ENCODE measurements around the gene GHR. TPM values are rescaled to one million over a fixed set of nuclear protein-coding genes. Genes with fewer than 3 reads are reported as not detected.

GHR gene
- total and polyA plus RNA-seq, 3 experiments from 2014 or later, result not detected

DNA sequence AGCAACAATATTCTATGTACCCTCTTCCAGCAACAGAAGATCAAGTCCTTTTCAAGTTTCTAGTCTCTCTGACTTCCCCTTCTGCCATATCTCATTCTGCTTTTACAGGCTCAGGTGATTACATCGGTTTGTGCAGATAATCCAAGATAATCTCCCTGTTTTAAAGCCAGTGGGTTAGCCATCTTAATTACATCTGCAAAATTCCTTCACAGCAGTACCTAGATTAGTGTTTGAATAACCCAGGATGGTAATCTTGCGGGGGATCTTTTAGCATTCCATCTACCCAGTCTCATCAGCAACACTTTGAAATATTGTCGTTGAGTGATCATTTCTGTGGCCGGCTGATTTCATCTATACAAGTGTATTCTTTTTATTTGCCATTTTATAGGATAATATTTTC, 130.2 kb downstream of the GHR start:
- no peak overlapping the region for H3K27ac Mint-ChIP-seq
- no peaks in the 10 kb centered on the region for H3K27me3 Mint-ChIP-seq
- ChIA-PET CTCF (no interaction called here), POLR2A (no interaction called here)
- no peaks in the 10 kb centered on the region for H3K4me1 ChIP-seq (ENCODE audit: insufficient read depth, low read length)
- no peak overlapping the region for H3K4me3 Mint-ChIP-seq
- H3K27me3 ChIP-seq (ENCODE audit: insufficient read depth, low read length, poor library complexity, severe bottlenecking), result no peaks in the 10 kb centered on the region
- H3K9me3 ChIP-seq (ENCODE audit: low read length), result no peaks in the 10 kb centered on the region
- no peaks in the 10 kb centered on the region for H3K4me1 Mint-ChIP-seq
- DNase-seq, result no peak
- H3K4me3 ChIP-seq (ENCODE audit: low read length), result no peak overlapping the region
- no peaks in the 10 kb centered on the region for H3K36me3 Mint-ChIP-seq
- no peaks in the 10 kb centered on the region for H3K9me3 Mint-ChIP-seq
- no peak overlapping the region for H3K27ac ChIP-seq (ENCODE audit: low read depth, low read length)
- H3K36me3 ChIP-seq (ENCODE audit: insufficient read depth, low read length), result no peaks in the 10 kb centered on the region

DNA sequence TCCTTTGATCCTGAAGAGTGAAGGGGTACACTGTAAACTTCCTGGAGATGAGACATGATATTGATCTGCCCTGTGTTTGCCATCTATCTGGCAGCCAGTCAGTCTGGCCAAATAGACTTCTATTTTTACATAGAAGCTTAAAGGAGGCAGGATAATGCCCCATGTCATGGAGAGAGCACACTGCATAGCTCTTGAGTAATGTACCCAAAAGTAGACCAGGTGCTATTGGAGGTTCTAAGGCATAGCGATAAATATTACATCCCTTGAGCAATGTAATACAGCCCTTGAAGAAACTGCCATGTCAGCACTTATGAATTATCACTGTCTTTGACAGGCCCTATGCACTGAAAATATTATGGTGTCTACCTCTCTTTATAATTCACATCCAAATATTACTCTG, 131.8 kb downstream of the GHR start:
- DNase-seq, result no peak
- POLR2A ChIA-PET, result no interaction called here
- no peak overlapping the region for H3K4me3 Mint-ChIP-seq
- H3K4me1 Mint-ChIP-seq, result no peaks in the 10 kb centered on the region
- Histone ChIP-seq H3K9me3 (ENCODE audit: low read length) (no peaks in the 10 kb centered on the region), H3K4me3 (ENCODE audit: low read length) (no peak overlapping the region), H3K4me1 (ENCODE audit: insufficient read depth, low read length) (no peaks in the 10 kb centered on the region), H3K27me3 (ENCODE audit: insufficient read depth, low read length, poor library complexity, severe bottlenecking) (no peaks in the 10 kb centered on the region), H3K36me3 (ENCODE audit: insufficient read depth, low read length) (no peaks in the 10 kb centered on the region), H3K27ac (ENCODE audit: low read depth, low read length) (no peak overlapping the region)
- no peak overlapping the region for H3K27ac Mint-ChIP-seq
- CTCF ChIA-PET, result no interaction called here
- no peaks in the 10 kb centered on the region for H3K36me3 Mint-ChIP-seq
- no peaks in the 10 kb centered on the region for H3K9me3 Mint-ChIP-seq
- peaks cover 0 to 4% of the 10 kb centered on the region in 2 donors for H3K27me3 Mint-ChIP-seq

DNA sequence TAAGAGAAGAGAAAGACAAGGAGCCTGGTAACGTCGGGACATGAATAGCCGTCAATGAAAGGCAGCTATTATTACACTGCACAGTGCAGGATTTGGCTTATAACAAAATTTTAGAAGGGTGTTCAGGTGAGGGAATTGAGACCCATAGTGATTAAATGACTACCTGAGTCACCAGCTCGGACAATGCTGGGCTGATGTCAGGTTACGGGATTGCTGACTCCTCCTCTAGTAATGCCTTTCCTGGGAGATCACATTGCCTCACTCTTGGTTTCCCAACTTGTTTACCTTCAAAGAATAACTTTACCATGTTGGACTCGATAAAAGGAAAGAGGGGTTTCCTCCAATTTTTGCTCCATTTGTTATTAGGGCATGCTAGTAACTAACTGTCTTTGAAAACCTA, 132.6 kb downstream of the GHR start:
- Histone ChIP-seq H3K4me3 (ENCODE audit: low read length) (no peak overlapping the region), H3K9me3 (ENCODE audit: low read length) (no peaks in the 10 kb centered on the region), H3K36me3 (ENCODE audit: insufficient read depth, low read length) (no peaks in the 10 kb centered on the region), H3K27ac (ENCODE audit: low read depth, low read length) (no peak overlapping the region), H3K4me1 (ENCODE audit: insufficient read depth, low read length) (no peaks in the 10 kb centered on the region), H3K27me3 (ENCODE audit: insufficient read depth, low read length, poor library complexity, severe bottlenecking) (peaks cover 4% of the 10 kb centered on the region)
- H3K27ac Mint-ChIP-seq, result no peak overlapping the region
- no peaks in the 10 kb centered on the region for H3K9me3 Mint-ChIP-seq
- no peak for DNase-seq
- no peaks in the 10 kb centered on the region for H3K4me1 Mint-ChIP-seq
- H3K36me3 Mint-ChIP-seq, result no peaks in the 10 kb centered on the region
- POLR2A ChIA-PET, result no interaction called here
- CTCF ChIA-PET, result interaction anchor here (0.8 kb wide), 1 partner anchor 10 kb away, joined by 3 read pairs; no protein-coding TSS in a partner anchor
- H3K27me3 Mint-ChIP-seq, result peaks cover 0 to 8% of the 10 kb centered on the region in 2 donors
- H3K4me3 Mint-ChIP-seq, result no peak overlapping the region

DNA sequence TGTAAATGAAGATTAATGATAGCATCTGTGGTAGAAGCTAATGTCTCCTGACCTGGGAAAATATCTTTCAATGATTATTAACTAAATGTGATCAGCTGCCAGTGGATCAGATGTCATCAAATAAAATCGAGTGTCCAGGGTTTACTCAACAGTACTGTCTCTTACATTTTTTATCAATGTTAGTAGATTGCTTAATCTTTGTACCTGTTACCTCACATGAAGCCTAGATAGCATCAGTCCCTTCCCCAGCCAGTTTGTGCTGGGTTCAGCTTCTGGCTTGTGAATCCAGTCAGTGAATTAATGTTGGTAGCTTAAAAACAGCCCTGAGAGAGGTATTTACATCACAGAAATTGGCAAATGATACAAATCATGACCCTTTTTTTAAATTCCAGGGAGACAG, 134.4 kb downstream of the GHR start:
- H3K9me3 Mint-ChIP-seq, result no peaks in the 10 kb centered on the region
- Histone ChIP-seq H3K4me3 (ENCODE audit: low read length) (no peak overlapping the region), H3K4me1 (ENCODE audit: insufficient read depth, low read length) (no peaks in the 10 kb centered on the region), H3K27ac (ENCODE audit: low read depth, low read length) (no peak overlapping the region), H3K36me3 (ENCODE audit: insufficient read depth, low read length) (no peaks in the 10 kb centered on the region), H3K27me3 (ENCODE audit: insufficient read depth, low read length, poor library complexity, severe bottlenecking) (peaks cover 4% of the 10 kb centered on the region), H3K9me3 (ENCODE audit: low read length) (no peaks in the 10 kb centered on the region)
- no peaks in the 10 kb centered on the region for H3K4me1 Mint-ChIP-seq
- POLR2A ChIA-PET, result no interaction called here
- DNase-seq, result no peak
- H3K27me3 Mint-ChIP-seq, result peaks cover 2 to 14% of the 10 kb centered on the region in 2 donors
- H3K27ac Mint-ChIP-seq, result no peak overlapping the region
- no peaks in the 10 kb centered on the region for H3K36me3 Mint-ChIP-seq
- CTCF ChIA-PET, result interaction anchor here (0.6 kb wide), 1 partner anchor 607 kb away, joined by 3 read pairs; no protein-coding TSS in a partner anchor
- no peak overlapping the region for H3K4me3 Mint-ChIP-seq

DNA sequence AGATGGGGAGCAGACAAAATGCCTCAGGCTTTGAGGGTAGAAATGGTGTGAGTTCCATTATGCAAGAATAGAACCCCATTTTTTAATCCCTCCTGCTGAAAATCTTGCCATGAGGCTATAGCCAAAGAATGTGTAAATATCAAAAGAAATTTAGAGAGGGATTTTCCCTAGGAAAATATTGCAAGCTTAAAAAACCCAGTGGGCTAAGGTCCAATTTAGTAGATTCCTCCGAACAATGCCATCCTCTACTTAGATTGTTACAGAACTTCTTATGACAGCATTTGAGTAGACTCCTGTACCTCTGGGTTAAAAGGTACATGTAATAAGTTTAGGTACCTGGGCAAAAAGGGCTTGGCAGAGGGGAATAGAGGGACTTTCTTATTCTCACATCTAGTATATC, 138.4 kb downstream of the GHR start:
- Histone ChIP-seq H3K36me3 (ENCODE audit: insufficient read depth, low read length) (no peaks in the 10 kb centered on the region), H3K4me1 (ENCODE audit: insufficient read depth, low read length) (no peaks in the 10 kb centered on the region), H3K27me3 (ENCODE audit: insufficient read depth, low read length, poor library complexity, severe bottlenecking) (peaks cover 4% of the 10 kb centered on the region), H3K4me3 (ENCODE audit: low read length) (no peak overlapping the region), H3K9me3 (ENCODE audit: low read length) (no peaks in the 10 kb centered on the region), H3K27ac (ENCODE audit: low read depth, low read length) (no peak overlapping the region)
- Mint-ChIP-seq H3K4me3 (no peak overlapping the region), H3K27me3 (peaks cover 7 to 19% of the 10 kb centered on the region in 2 donors), H3K27ac (no peak overlapping the region), H3K4me1 (no peaks in the 10 kb centered on the region), H3K9me3 (no peaks in the 10 kb centered on the region), H3K36me3 (no peaks in the 10 kb centered on the region)
- ChIA-PET CTCF (no interaction called here), POLR2A (no interaction called here)
- no peak for DNase-seq

DNA sequence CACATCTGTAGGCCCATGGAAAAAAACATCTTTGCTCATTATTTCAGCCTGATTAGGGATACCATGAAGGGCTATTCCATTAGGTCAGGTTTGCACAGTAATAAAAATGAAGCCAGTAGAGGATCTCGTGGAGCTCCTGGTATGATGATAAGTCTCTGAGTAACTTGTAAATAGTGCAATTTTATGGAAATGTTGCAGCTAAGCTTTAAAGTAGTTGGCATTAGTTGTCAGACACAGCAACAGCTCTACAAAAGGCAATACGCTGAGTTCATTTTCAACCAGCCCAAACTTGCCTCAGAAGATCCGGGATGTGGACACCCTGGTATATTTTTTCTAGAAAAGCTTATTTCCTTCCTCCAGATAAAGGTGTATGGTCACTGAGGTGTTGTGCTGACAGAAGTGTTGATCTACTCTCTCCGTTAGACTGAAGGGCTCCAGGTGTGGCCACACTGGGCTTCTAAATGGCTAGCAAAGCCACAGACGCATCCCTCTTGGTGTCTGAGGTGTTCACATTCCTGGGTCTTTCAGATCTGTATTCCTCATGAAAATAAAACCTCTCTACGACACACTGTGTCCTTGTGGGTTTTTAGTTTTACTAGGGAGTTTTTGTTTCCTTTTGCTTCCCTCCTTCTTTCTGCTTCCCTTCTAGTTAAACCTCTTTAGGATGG, 141.6 kb downstream of the GHR start:
- H3K36me3 ChIP-seq (ENCODE audit: insufficient read depth, low read length), result no peaks in the 10 kb centered on the region
- POLR2A ChIA-PET, result no interaction called here
- CTCF ChIA-PET, result no interaction called here
- no peaks in the 10 kb centered on the region for H3K9me3 ChIP-seq (ENCODE audit: low read length)
- Mint-ChIP-seq H3K4me1 (no peaks in the 10 kb centered on the region), H3K4me3 (no peak overlapping the region), H3K27ac (no peak overlapping the region), H3K27me3 (peaks cover 15 to 28% of the 10 kb centered on the region in 2 donors), H3K9me3 (no peaks in the 10 kb centered on the region), H3K36me3 (no peaks in the 10 kb centered on the region)
- peaks cover 4% of the 10 kb centered on the region for H3K27me3 ChIP-seq (ENCODE audit: insufficient read depth, low read length, poor library complexity, severe bottlenecking)
- H3K27ac ChIP-seq (ENCODE audit: low read depth, low read length), result no peak overlapping the region
- no peak for DNase-seq
- no peaks in the 10 kb centered on the region for H3K4me1 ChIP-seq (ENCODE audit: insufficient read depth, low read length)
- no peak overlapping the region for H3K4me3 ChIP-seq (ENCODE audit: low read length)

DNA sequence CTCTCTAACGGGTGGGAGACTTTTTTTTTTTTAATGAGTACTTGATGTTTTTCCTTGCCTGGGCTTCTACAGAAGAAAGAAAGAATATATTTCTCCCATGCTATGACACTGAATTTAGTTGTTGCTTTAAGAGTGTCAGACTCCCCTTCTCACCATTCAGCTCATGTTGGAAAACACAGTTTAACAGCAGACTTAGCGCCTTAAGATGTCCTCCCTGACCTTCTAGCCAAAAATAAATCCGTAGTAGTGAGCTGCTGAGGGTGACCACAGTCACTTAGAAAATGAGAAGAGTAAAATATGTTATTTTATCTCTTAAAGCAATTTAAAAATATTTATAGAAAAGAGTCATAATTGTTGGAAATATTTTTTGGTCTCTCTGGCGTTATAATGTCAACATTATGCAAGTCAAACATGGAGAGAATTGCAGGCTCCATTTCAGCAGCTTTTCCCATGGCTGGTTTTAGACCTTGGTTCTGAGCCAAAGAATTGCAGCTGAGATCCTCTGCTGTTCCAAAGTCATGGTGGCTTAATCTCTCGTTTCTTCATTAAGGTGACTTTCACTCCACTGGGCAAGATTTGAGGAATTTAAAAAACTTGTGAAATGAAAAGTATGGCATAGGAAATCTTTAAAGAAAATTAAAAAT, 143.5 kb downstream of the GHR start:
- H3K36me3 Mint-ChIP-seq, result no peaks in the 10 kb centered on the region
- Histone ChIP-seq H3K36me3 (ENCODE audit: insufficient read depth, low read length) (no peaks in the 10 kb centered on the region), H3K27me3 (ENCODE audit: insufficient read depth, low read length, poor library complexity, severe bottlenecking) (no peaks in the 10 kb centered on the region), H3K27ac (ENCODE audit: low read depth, low read length) (no peak overlapping the region), H3K4me1 (ENCODE audit: insufficient read depth, low read length) (no peaks in the 10 kb centered on the region), H3K9me3 (ENCODE audit: low read length) (no peaks in the 10 kb centered on the region), H3K4me3 (ENCODE audit: low read length) (no peak overlapping the region)
- peaks cover 15 to 18% of the 10 kb centered on the region in 2 donors for H3K27me3 Mint-ChIP-seq
- no peak for DNase-seq
- no peaks in the 10 kb centered on the region for H3K4me1 Mint-ChIP-seq
- no peaks in the 10 kb centered on the region for H3K9me3 Mint-ChIP-seq
- H3K4me3 Mint-ChIP-seq, result no peak overlapping the region
- H3K27ac Mint-ChIP-seq, result no peak overlapping the region
- ChIA-PET POLR2A (no interaction called here), CTCF (no interaction called here)

DNA sequence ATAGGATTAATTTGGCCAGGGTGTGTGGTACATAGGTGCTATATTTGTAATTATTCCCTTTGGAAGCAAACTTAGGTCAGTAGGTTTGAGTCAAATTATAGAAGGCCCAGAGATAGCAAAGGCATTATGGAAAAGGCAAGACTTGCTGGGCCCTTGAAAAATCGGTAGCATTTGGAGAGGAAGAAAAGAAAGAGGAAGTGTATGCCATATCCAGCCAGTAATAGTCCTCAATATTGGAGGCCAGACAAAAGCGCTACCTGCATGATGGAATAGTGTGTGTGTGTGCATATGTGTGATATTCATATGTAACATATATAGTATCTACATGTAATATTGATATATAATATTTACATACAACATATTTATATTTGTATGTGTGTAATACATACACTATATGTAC, 146.1 kb downstream of the GHR start:
- H3K36me3 ChIP-seq (ENCODE audit: insufficient read depth, low read length), result no peaks in the 10 kb centered on the region
- no peak for DNase-seq
- H3K27me3 ChIP-seq (ENCODE audit: insufficient read depth, low read length, poor library complexity, severe bottlenecking), result no peaks in the 10 kb centered on the region
- Mint-ChIP-seq H3K4me3 (no peak overlapping the region), H3K4me1 (no peaks in the 10 kb centered on the region), H3K9me3 (no peaks in the 10 kb centered on the region), H3K27ac (no peak overlapping the region), H3K36me3 (no peaks in the 10 kb centered on the region), H3K27me3 (peaks cover 15 to 27% of the 10 kb centered on the region in 2 donors)
- H3K4me3 ChIP-seq (ENCODE audit: low read length), result no peak overlapping the region
- POLR2A ChIA-PET, result no interaction called here
- no peaks in the 10 kb centered on the region for H3K4me1 ChIP-seq (ENCODE audit: insufficient read depth, low read length)
- H3K27ac ChIP-seq (ENCODE audit: low read depth, low read length), result no peak overlapping the region
- no peaks in the 10 kb centered on the region for H3K9me3 ChIP-seq (ENCODE audit: low read length)
- CTCF ChIA-PET, result no interaction called here
